T-cell (primary cell): ENCODE measurements around the gene MICU1. TPM values are rescaled to one million over a fixed set of nuclear protein-coding genes. Genes with fewer than 3 reads are reported as not detected.

Experiments
- ATAC-seq, 4 experiments: fragments of 200-7000 bp in 3 of 4; fragments of 150-1000 bp in 1 of 4; cut with Tn5 transposase; replicated peaks in 1 of 4; 1 replicate in 3 of 4; 2 replicates in 1 of 4; pipeline ENCODE4 v1.10.0; 2021; ENCODE audit warnings: moderate library complexity in 3 of 4, mild to moderate bottlenecking in 2 of 4, moderate number of reproducible peaks in 1 of 4
- CTCF ChIA-PET, 2 donors: fragments of 300-600 bp; sonication (Branson Sonifier 250); formaldehyde crosslinking; loops; one replicate each; lab custom pipeline; 2022; ENCODE audit warnings: antibody characterized with exemption in 2 of 2; lab: Charles Lee
- POLR2A ChIA-PET, 2 donors: fragments of 300-600 bp; sonication (Branson Sonifier 250); formaldehyde crosslinking; loops; one replicate each; lab custom pipeline; 2022; ENCODE audit warnings: antibody characterized with exemption in 2 of 2; lab: Charles Lee
- DNase-seq, 35 experiments: peaks; one replicate each; pipeline versions ENCODE4 v3.0.0 to v3.0.0-alpha.2; 2013 to 2023
- H3K27ac ChIP-seq: one replicate; pipeline ENCODE4 v1.5.1; 2013; ENCODE audit warnings: low read length
- H3K27me3 ChIP-seq, 2 experiments: replicated peaks in 1 of 2; 1 replicate in 1 of 2; 2 replicates in 1 of 2; pipeline versions ENCODE4 v1.6.1 to v1.7.0; 2013; ENCODE audit warnings: low read length in 1 of 2, mixed read lengths in 1 of 2; ENCODE audit not compliant: control insufficient read depth in 2 of 2, insufficient read depth in 2 of 2; ENCODE audit errors: extremely low read depth in 1 of 2
- H3K36me3 ChIP-seq, 2 donors: 1 replicate in 1 of 2; 2 replicates in 1 of 2; pipeline versions ENCODE4 v1.6.1 to v1.7.0; 2013; ENCODE audit warnings: low read length in 1 of 2; ENCODE audit not compliant: control insufficient read depth in 2 of 2, insufficient read depth in 1 of 2; ENCODE audit errors: extremely low read depth in 1 of 2
- H3K4me1 ChIP-seq, 2 experiments: 1 replicate in 1 of 2; 2 replicates in 1 of 2; pipeline versions ENCODE4 v1.6.1 to v1.7.0; 2013; ENCODE audit warnings: low read length in 2 of 2, mixed read lengths in 1 of 2; ENCODE audit not compliant: insufficient read depth in 2 of 2, control insufficient read depth in 1 of 2; ENCODE audit errors: extremely low read depth in 1 of 2
- H3K4me3 ChIP-seq, 2 donors: 1 replicate in 1 of 2; 2 replicates in 1 of 2; pipeline versions ENCODE4 v1.5.1 to v1.7.0; 2013; ENCODE audit warnings: mild to moderate bottlenecking in 2 of 2, low read length in 1 of 2, moderate library complexity in 1 of 2; ENCODE audit not compliant: control insufficient read depth in 1 of 2; ENCODE audit errors: extremely low read depth in 1 of 2
- H3K9me3 ChIP-seq: 2 replicates; pipeline ENCODE4 v1.7.0; 2013
- H3K27ac Mint-ChIP-seq, 2 donors: one replicate each; pipeline ENCODE4 v1.8.0; 2020 to 2021; ENCODE audit warnings: mild to moderate bottlenecking in 2 of 2, mixed read lengths in 2 of 2
- H3K27me3 Mint-ChIP-seq, 2 donors: one replicate each; pipeline ENCODE4 v1.8.0; 2021 to 2022; ENCODE audit warnings: mixed read lengths in 2 of 2
- H3K36me3 Mint-ChIP-seq: one replicate; pipeline ENCODE4 v1.8.0; 2021; ENCODE audit warnings: mixed read lengths
- H3K4me1 Mint-ChIP-seq, 3 donors: one replicate each; pipeline ENCODE4 v1.8.0; 2020 to 2022; ENCODE audit warnings: mixed read lengths in 3 of 3, mild to moderate bottlenecking in 1 of 3
- H3K4me3 Mint-ChIP-seq, 3 donors: one replicate each; pipeline ENCODE4 v1.8.0; 2020 to 2022; ENCODE audit warnings: mild to moderate bottlenecking in 3 of 3, mixed read lengths in 3 of 3, moderate library complexity in 3 of 3
- H3K9me3 Mint-ChIP-seq, 3 donors: one replicate each; pipeline ENCODE4 v1.8.0; 2020 to 2022; ENCODE audit warnings: mixed read lengths in 3 of 3
- WGBS: methylation state at CpG from one replicate; pipeline ENCODE4 v1.1.5; 2013; ENCODE audit warnings: missing lambda C conversion rate; ENCODE audit not compliant: insufficient coverage; 5-methylcytosine and 5-hydroxymethylcytosine counted together
- total RNA-seq, 35 experiments: library from RNA in 6 of 35; stranded (reverse) in 6 of 35; fragments of 120-200 nt in 1 of 35; gene quantifications; one replicate each; pipeline versions ENCODE4 v1.2.1 to v1.2.4 and lab custom pipeline; 2013 to 2026

The MICU1 gene
- total RNA-seq, 5 donors from 2014 or later (not counting 1 experiment from before 2014, with no cell fraction given): 16.9 to 23.3 (median 19.9) TPM

- Histone ChIP-seq H3K4me3 (no peak overlapping the region), H3K4me1 (peaks cover 0 to 4% of the 10 kb centered on the region in 2 experiments), H3K27me3 (no peaks in the 10 kb centered on the region), H3K27ac (no peak overlapping the region), H3K36me3 (peaks cover 0 to 26% of the 10 kb centered on the region in 2 donors), H3K9me3 (no peaks in the 10 kb centered on the region)
- Mint-ChIP-seq H3K36me3 (peaks cover 64% of the 10 kb centered on the region), H3K4me1 (peaks cover 8 to 12% (median 8%) of the 10 kb centered on the region in 3 donors), H3K27me3 (no peaks in the 10 kb centered on the region), H3K27ac (peak overlapping the region; percentile 46 to 70), H3K9me3 (no peaks in the 10 kb centered on the region), H3K4me3 (no peak overlapping the region)
- 0% methylated on average over 1 of the region's 6 CpGs for WGBS
- ATAC-seq: peak in 1 of 4 experiments; percentile 16
- POLR2A ChIA-PET: no interaction called here
- CTCF ChIA-PET: no interaction called here
- DNase-seq: no peak
These were observed 62.4 kb downstream of the MICU1 start for GRCh38 chr10:72563327-72563932.

GRCh38 chr10:72561745-72562166 is 64.1 kb downstream of the MICU1 start:
- Mint-ChIP-seq H3K36me3 (peaks cover 75% of the 10 kb centered on the region), H3K4me3 (no peak overlapping the region), H3K27me3 (no peaks in the 10 kb centered on the region), H3K27ac (no peak overlapping the region), H3K9me3 (no peaks in the 10 kb centered on the region), H3K4me1 (peaks cover 8 to 12% (median 8%) of the 10 kb centered on the region in 3 donors)
- Histone ChIP-seq H3K27me3 (no peaks in the 10 kb centered on the region), H3K36me3 (peaks cover 0 to 31% of the 10 kb centered on the region in 2 donors), H3K27ac (no peak overlapping the region), H3K4me3 (no peak overlapping the region), H3K4me1 (peaks cover 0 to 4% of the 10 kb centered on the region in 2 experiments), H3K9me3 (no peaks in the 10 kb centered on the region)
- 83% methylated on average over 1 of the region's 3 CpGs for WGBS
- no peak for DNase-seq
- POLR2A ChIA-PET: no interaction called here
- no peak for ATAC-seq
- CTCF ChIA-PET: interaction anchor here (0.6 to 0.7 kb wide), 2 partner anchors 95 to 210 kb away, joined by 3 read pairs; no protein-coding TSS in a partner anchor

- DNase-seq: no peak
- Histone ChIP-seq H3K27me3 (no peaks in the 10 kb centered on the region), H3K36me3 (peaks cover 0 to 21% of the 10 kb centered on the region in 2 donors), H3K27ac (no peak overlapping the region), H3K4me1 (no peaks in the 10 kb centered on the region), H3K4me3 (no peak overlapping the region), H3K9me3 (no peaks in the 10 kb centered on the region)
- Mint-ChIP-seq H3K36me3 (peaks cover 48% of the 10 kb centered on the region), H3K9me3 (no peaks in the 10 kb centered on the region), H3K4me3 (no peak overlapping the region), H3K27ac (no peak overlapping the region), H3K4me1 (peaks cover 0 to under 1% (median 0%) of the 10 kb centered on the region in 3 donors), H3K27me3 (no peaks in the 10 kb centered on the region)
- ChIA-PET CTCF (no interaction called here), POLR2A (interaction anchor here in 1 of 2 donors (0.7 kb wide), 1 partner anchor 55 kb away, joined by 9 read pairs; no protein-coding TSS in a partner anchor)
- ATAC-seq: no peak
- WGBS: no CpG with 5 or more reads among the region's 1 CpG
These were observed 68.5 kb downstream of the MICU1 start for GRCh38 chr10:72557362-72557761.

GRCh38 chr10:72552857-72553256 is 73.0 kb downstream of the MICU1 start:
- H3K4me3 ChIP-seq: no peak overlapping the region
- Mint-ChIP-seq H3K4me1 (no peaks in the 10 kb centered on the region), H3K36me3 (peaks cover 43% of the 10 kb centered on the region), H3K27me3 (no peaks in the 10 kb centered on the region), H3K4me3 (no peak overlapping the region), H3K27ac (no peak overlapping the region), H3K9me3 (no peaks in the 10 kb centered on the region)
- ChIA-PET CTCF (no interaction called here), POLR2A (no interaction called here)
- no peak for ATAC-seq
- H3K4me1 ChIP-seq: no peaks in the 10 kb centered on the region
- peaks cover 5 to 18% of the 10 kb centered on the region in 2 donors for H3K36me3 ChIP-seq
- no peak for DNase-seq
- no peaks in the 10 kb centered on the region for H3K9me3 ChIP-seq
- no peak overlapping the region for H3K27ac ChIP-seq
- H3K27me3 ChIP-seq: no peaks in the 10 kb centered on the region

GRCh38 chr10:72550239-72550638 is 75.6 kb downstream of the MICU1 start:
- Mint-ChIP-seq H3K27ac (no peak overlapping the region), H3K4me1 (no peaks in the 10 kb centered on the region), H3K27me3 (no peaks in the 10 kb centered on the region), H3K9me3 (no peaks in the 10 kb centered on the region), H3K36me3 (peaks cover 49% of the 10 kb centered on the region), H3K4me3 (no peak overlapping the region)
- H3K9me3 ChIP-seq: no peaks in the 10 kb centered on the region
- H3K36me3 ChIP-seq: peaks cover 5 to 17% of the 10 kb centered on the region in 2 donors
- H3K27me3 ChIP-seq: no peaks in the 10 kb centered on the region
- WGBS: no CpG with 5 or more reads among the region's 2 CpGs
- DNase-seq: no peak
- no peak for ATAC-seq
- no peak overlapping the region for H3K27ac ChIP-seq
- H3K4me1 ChIP-seq: no peaks in the 10 kb centered on the region
- H3K4me3 ChIP-seq: no peak overlapping the region
- ChIA-PET CTCF (interaction anchor here in 1 of 2 donors (0.6 kb wide), 1 partner anchor 1124 kb away, joined by 3 read pairs; no protein-coding TSS in a partner anchor), POLR2A (no interaction called here)

GRCh38 chr10:72545546-72545945 is 80.3 kb downstream of the MICU1 start:
- H3K27me3 ChIP-seq: no peaks in the 10 kb centered on the region
- no peak overlapping the region for H3K27ac ChIP-seq
- no peak overlapping the region for H3K27ac Mint-ChIP-seq
- H3K4me1 Mint-ChIP-seq: no peaks in the 10 kb centered on the region
- H3K36me3 ChIP-seq: peaks cover 12 to 13% of the 10 kb centered on the region in 2 donors
- DNase-seq (no peak), ATAC-seq (no peak)
- peaks cover 5 to 11% (median 10%) of the 10 kb centered on the region in 3 donors for H3K9me3 Mint-ChIP-seq
- no peak overlapping the region for H3K4me3 Mint-ChIP-seq
- H3K4me1 ChIP-seq: no peaks in the 10 kb centered on the region
- no CpG with 5 or more reads among the region's 1 CpG for WGBS
- H3K27me3 Mint-ChIP-seq: no peaks in the 10 kb centered on the region
- ChIA-PET POLR2A (no interaction called here), CTCF (no interaction called here)
- peaks cover 6% of the 10 kb centered on the region for H3K9me3 ChIP-seq
- no peak overlapping the region for H3K4me3 ChIP-seq
- peaks cover 78% of the 10 kb centered on the region for H3K36me3 Mint-ChIP-seq
